HepG2 (cell line): ENCODE data around the gene DNAH8. TPM values are rescaled to one million over a fixed set of nuclear protein-coding genes. Genes with fewer than 3 reads are reported as not detected.

Source experiments
- ATAC-seq: fragments of 200-7000 bp; cut with Tn5 transposase; 3 replicates; pipeline ENCODE4 v1.9.1; 2020; ENCODE audit warnings: mild to moderate bottlenecking, moderate library complexity
- BruUV-seq: library from RNA; stranded (reverse); fragments of 400-500 nt; replicated peaks from 2 replicates; lab custom pipeline; 2021; lab: Mats Ljungman, UMichigan
- CTCF ChIA-PET: fragments of 300-600 bp; formaldehyde crosslinking; extraction: SDS; loops from one replicate; lab custom pipeline; 2021; ENCODE audit warnings: low total read pairs, inconsistent platforms, low intra/inter-chr PET ratio; lab: Yijun Ruan, JAX
- POLR2A ChIA-PET: fragments of 350-600 bp; sonication (Branson Sonifier 250); formaldehyde crosslinking; loops from one replicate; lab custom pipeline; 2020; ENCODE audit warnings: antibody characterized with exemption, inconsistent platforms; lab: Yijun Ruan, JAX
- DNase-seq: peaks from one replicate; pipeline ENCODE4 v3.0.0-alpha.2; 2015; ENCODE audit warnings: low spot score
- FAIRE-seq: peaks from 3 replicates; lab custom pipeline; 2011; peaks lifted over from hg19 to GRCh38; lab: Jason Lieb, UNC
- H2AFZ ChIP-seq: one replicate; pipeline ENCODE4 v1.6.1; 2011; ENCODE audit warnings: low read length, inconsistent platforms
- H3K27ac ChIP-seq: fragments of 300-600 bp; 3 replicates; pipeline ENCODE4 v1.8.0; 2011; ENCODE audit warnings: mixed run types, mild to moderate bottlenecking, mixed read lengths, low read length, inconsistent platforms; ENCODE audit not compliant: insufficient read depth; ENCODE audit errors: extremely low read length
- H3K27me3 ChIP-seq, 2 experiments: fragments of 200-600 bp in 1 of 2; 2 replicates in 1 of 2; 3 replicates in 1 of 2; pipeline versions ENCODE4 v1.6.0 to v1.8.0; 2011; ENCODE audit warnings: low read length in 2 of 2, mild to moderate bottlenecking in 2 of 2, moderate library complexity in 2 of 2, inconsistent platforms in 1 of 2; ENCODE audit not compliant: insufficient read depth in 2 of 2, control insufficient read depth in 1 of 2
- H3K36me3 ChIP-seq, 2 experiments: fragments of 200-600 bp in 1 of 2; replicated peaks in 1 of 2; 2 replicates in 1 of 2; 3 replicates in 1 of 2; pipeline versions ENCODE4 v1.5.1 to v1.8.0; 2011; ENCODE audit warnings: low read length in 2 of 2, inconsistent platforms in 1 of 2; ENCODE audit not compliant: insufficient read depth in 2 of 2, control insufficient read depth in 1 of 2
- H3K4me1 ChIP-seq: 2 replicates; pipeline ENCODE4 v1.5.1; 2012; ENCODE audit warnings: low read length, inconsistent platforms; ENCODE audit not compliant: insufficient read depth
- H3K4me2 ChIP-seq: 2 replicates; pipeline ENCODE4 v1.6.0; 2011; ENCODE audit warnings: low read depth, low read length, inconsistent platforms
- H3K4me3 ChIP-seq, 3 experiments: fragments of 200-600 bp in 1 of 3; sonication (generic), shearing (Covaris generic) in 1 of 3; replicated peaks in 1 of 3; 2 replicates each; pipeline ENCODE4 v1.5.1; 2011 to 2016; ENCODE audit warnings: low read length in 3 of 3, inconsistent platforms in 2 of 3, low read depth in 2 of 3, mild to moderate bottlenecking in 2 of 3, control low read depth in 1 of 3, mixed read lengths in 1 of 3; ENCODE audit not compliant: insufficient read depth in 1 of 3
- H3K79me2 ChIP-seq: one replicate; pipeline ENCODE4 v1.6.1; 2011; ENCODE audit warnings: low read length, inconsistent platforms; ENCODE audit not compliant: insufficient read depth
- H3K9ac ChIP-seq: 2 replicates; pipeline ENCODE4 v1.6.0; 2011; ENCODE audit warnings: mild to moderate bottlenecking, low read depth, low read length, inconsistent platforms; ENCODE audit not compliant: insufficient read depth
- H3K9me3 ChIP-seq: 2 replicates; pipeline ENCODE4 v1.5.1; 2012; ENCODE audit warnings: mild to moderate bottlenecking, low read length
- H4K20me1 ChIP-seq: 2 replicates; pipeline ENCODE4 v1.6.0; 2011; ENCODE audit warnings: inconsistent platforms, mild to moderate bottlenecking, low read length, moderate library complexity; ENCODE audit not compliant: insufficient read depth
- ATF5 ChIP-seq: sonication (generic); formaldehyde crosslinking; IDR thresholded peaks from 2 replicates; pipeline ENCODE4 v1.4.0; 2020; ENCODE audit warnings: mild to moderate bottlenecking, low read depth, missing genetic modification reagents
- ATF7 ChIP-seq, 2 experiments: fragments of 450-650 bp in 1 of 2; sonication (generic) in 1 of 2; formaldehyde crosslinking in 1 of 2; IDR thresholded peaks; 2 replicates each; pipeline versions ENCODE4 v1.4.0 to v1.6.1; 2016 to 2020; ENCODE audit warnings: antibody characterized with exemption in 1 of 2, mild to moderate bottlenecking in 1 of 2, missing genetic modification reagents in 1 of 2
- CEBPG ChIP-seq: IDR thresholded peaks from 2 replicates; pipeline ENCODE4 v1.6.1; 2016
- GFI1 ChIP-seq: sonication (generic); formaldehyde crosslinking; IDR thresholded peaks from 2 replicates; pipeline ENCODE4 v1.5.0; 2020; ENCODE audit warnings: missing genetic modification reagents, mild to moderate bottlenecking, borderline replicate concordance
- NFKBIZ ChIP-seq: IDR thresholded peaks from 2 replicates; pipeline ENCODE4 v1.6.1; 2018; ENCODE audit warnings: missing genetic modification reagents, missing compliant biosample characterization
- ZNF18 ChIP-seq: sonication (generic); formaldehyde crosslinking; IDR thresholded peaks from 2 replicates; pipeline ENCODE4 v1.8.0; 2022; ENCODE audit warnings: mild to moderate bottlenecking, missing genetic modification reagents; ENCODE audit not compliant: insufficient replicate concordance
- ZNF207 ChIP-seq: fragments of 450-650 bp; IDR thresholded peaks from 2 replicates; pipeline ENCODE4 v1.6.1; 2016; ENCODE audit warnings: antibody characterized with exemption, borderline replicate concordance
- ZNF264 ChIP-seq: sonication (generic); formaldehyde crosslinking; IDR thresholded peaks from 2 replicates; pipeline ENCODE4 v1.4.0; 2020; ENCODE audit warnings: missing genetic modification reagents
- ZNF329 ChIP-seq: sonication (generic); formaldehyde crosslinking; IDR thresholded peaks from 2 replicates; pipeline ENCODE4 v1.9.0; 2021; ENCODE audit warnings: low read depth, mild to moderate bottlenecking, missing genetic modification reagents
- ZNF672 ChIP-seq: sonication (generic); formaldehyde crosslinking; IDR thresholded peaks from 2 replicates; pipeline ENCODE4 v1.8.1; 2022; ENCODE audit warnings: missing genetic modification reagents
- WGBS: methylation state at CpG from one replicate; pipeline ENCODE4 v1.1.6; 2017; ENCODE audit warnings: low lambda C conversion rate; 5-methylcytosine and 5-hydroxymethylcytosine counted together
- in situ Hi-C: cut with HindIII; loops from 2 replicates; pipeline ENCODE4 v1.10.0; 2017; ENCODE audit warnings: low pct_unique_long_range_greater_than_20kb; ENCODE audit not compliant: extremely low pct_ligation_motif_present
- intact Hi-C: fragments of 100-400 bp; cut with micrococcal nuclease; formaldehyde crosslinking; loops from one replicate; pipeline ENCODE4 v1.10.0; 2022; ENCODE audit not compliant: unreplicated experiment
- polyA plus RNA-seq, 8 experiments: library from polyadenylated mRNA; depleted of rRNA in 3 of 8; stranded (reverse) in 7 of 8; unstranded in 1 of 8; fragments of >200 nt; fragmentation: Illumina TruSeq in 4 of 8; extraction: Trizol in 4 of 8; gene quantifications; 2 replicates each; pipeline versions ENCODE4 v1.2.1 to v1.2.3, GENCODE V29; 2011 to 2016; ENCODE audit warnings: low read depth in 4 of 8, missing spikeins in 1 of 8, mixed read lengths in 1 of 8; ENCODE audit not compliant: insufficient read depth in 1 of 8
- total RNA-seq, 5 experiments: library from RNA; depleted of rRNA; stranded (reverse); fragments of >200 nt; fragmentation: Illumina TruSeq; extraction: Trizol; gene quantifications; 2 replicates each; pipeline ENCODE4 v1.2.3, GENCODE V29; 2016; ENCODE audit warnings: low read depth in 1 of 5

DNAH8 gene
- total and polyA plus RNA-seq, 2 of the 13 experiments (the other 11 are each of a cell fraction or from before 2014, with no cell fraction given), result not detected

- no peak for TF ChIP-seq ZNF18 (CRISPR knock-in tag)
- TF ChIP-seq CEBPG (CRISPR knock-in tag), result no peak
- TF ChIP-seq NFKBIZ (CRISPR knock-in tag), result no peak
Observed at GRCh38 chr6:38688579-38689087, 26.5 kb upstream of the DNAH8 start (continued).

GRCh38 chr6:38695227-38695900 is 19.7 kb upstream of the DNAH8 start:
- Histone ChIP-seq H3K4me2 (no peak overlapping the region), H3K4me1 (peaks cover 17% of the 10 kb centered on the region), H2AFZ (no peak overlapping the region), H3K79me2 (peaks cover 44% of the 10 kb centered on the region), H3K27ac (no peak overlapping the region), H3K9me3 (0 out of 2 replicates have a peak, but pooled peaks cover 5% of the 10 kb centered on the region), H3K4me3 (no peak overlapping the region), H3K36me3 (no peaks in the 10 kb centered on the region; a peak in 3 of 5 replicates), H3K9ac (no peak overlapping the region), H4K20me1 (peaks cover 8% of the 10 kb centered on the region), H3K27me3 (no peaks in the 10 kb centered on the region)
- ChIA-PET POLR2A (no interaction called here), CTCF (no interaction called here)
- no TSS peak for BruUV-seq
- DNase-seq (no peak), FAIRE-seq (no peak), ATAC-seq (no peak)
- intact Hi-C loops, result no loop called here
- TF ChIP-seq ZNF329 (no peak), ATF5 (CRISPR knock-in tag) (no peak), ZNF264 (CRISPR knock-in tag) (no peak), ATF7 (IDR thresholded peaks at IDR 0.05) (peak; percentile 51; the same call in 1 of the 2 replicates), ATF7 (CRISPR knock-in tag; IDR thresholded peaks at IDR 0.05) (no peak), GFI1 (CRISPR knock-in tag) (no peak), ZNF672 (CRISPR knock-in tag) (no peak), ZNF207 (no peak)
- in situ Hi-C loops, result no loop called here
- 96% methylated on average over 2 of the region's 2 CpGs for WGBS
